Measurements from ENCODE around the gene CACHD1. TPM values are rescaled to one million over a fixed set of nuclear protein-coding genes. Genes with fewer than 3 reads are reported as not detected.

CACHD1 gene
- total RNA-seq, 4 donors from 2014 or later: 1.6 to 3.2 (median 2.2) TPM; not detected in 1

DNA sequence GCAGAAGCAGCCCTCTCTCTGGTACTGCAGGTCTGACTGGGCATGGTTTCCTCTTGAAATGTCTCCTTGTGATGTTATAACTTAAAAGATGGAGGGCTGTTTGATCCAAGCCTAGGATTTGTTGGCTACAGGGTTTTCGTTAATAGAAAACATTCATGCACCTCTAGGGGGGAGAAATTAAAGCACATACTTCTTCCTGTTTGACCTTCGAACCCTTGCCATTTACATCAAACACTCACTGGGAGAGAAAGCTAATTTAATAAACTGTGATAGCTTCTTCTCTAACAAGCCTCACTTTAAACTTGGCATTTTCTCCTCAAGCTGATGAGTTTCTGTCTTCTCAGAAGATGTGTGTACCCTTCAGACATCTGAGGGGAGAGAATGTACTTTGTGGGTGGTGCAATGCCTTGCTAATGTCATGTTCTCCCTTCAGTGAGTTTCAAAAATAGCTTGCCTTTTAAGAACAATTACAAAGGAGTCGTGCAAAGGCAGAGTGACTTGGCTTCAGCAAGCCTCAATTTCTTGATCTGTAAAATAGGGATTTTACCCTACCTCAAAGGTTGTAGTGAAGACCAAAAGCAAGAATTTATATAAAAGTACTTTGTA is 20.4 kb downstream of the CACHD1 start:
- WGBS, 2 donors (ENCODE audit: low coverage in 1 of 2): 30 to 50% methylated on average over 3 of the region's 3 CpGs
- intact Hi-C loops (cut with DNase I; ENCODE audit: low total_unique reads): no loop called here

DNA sequence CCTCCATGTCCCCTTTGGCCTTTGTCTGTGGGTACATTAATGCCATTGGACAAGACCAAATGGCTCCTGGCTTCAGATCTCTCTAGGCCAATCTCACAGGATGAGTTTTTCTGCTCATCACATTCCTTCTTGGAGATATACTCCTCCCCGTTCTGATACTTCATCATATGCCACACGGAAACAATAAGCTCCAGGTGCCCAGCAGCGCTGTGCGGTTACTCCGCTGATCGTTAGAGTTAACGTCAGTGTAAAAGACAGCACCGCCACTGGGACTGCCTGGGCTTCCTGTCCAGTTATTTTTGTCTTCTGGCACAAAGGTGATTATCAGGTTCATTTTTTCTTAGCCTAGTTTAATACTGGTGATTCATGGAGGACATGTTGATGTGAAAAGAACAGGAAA is 22.5 kb downstream of the CACHD1 start:
- intact Hi-C loops (cut with DNase I; ENCODE audit: low total_unique reads) (no loop called here), in situ Hi-C loops (cut with MboI; ENCODE audit: low pct_ligation_motif_present in 1 of 4, low pct_unique_long_range_greater_than_20kb in 1 of 4, low sequenced_read_pairs in 3 of 4) (no loop called here)
- TF ChIP-seq, protein P1, sequence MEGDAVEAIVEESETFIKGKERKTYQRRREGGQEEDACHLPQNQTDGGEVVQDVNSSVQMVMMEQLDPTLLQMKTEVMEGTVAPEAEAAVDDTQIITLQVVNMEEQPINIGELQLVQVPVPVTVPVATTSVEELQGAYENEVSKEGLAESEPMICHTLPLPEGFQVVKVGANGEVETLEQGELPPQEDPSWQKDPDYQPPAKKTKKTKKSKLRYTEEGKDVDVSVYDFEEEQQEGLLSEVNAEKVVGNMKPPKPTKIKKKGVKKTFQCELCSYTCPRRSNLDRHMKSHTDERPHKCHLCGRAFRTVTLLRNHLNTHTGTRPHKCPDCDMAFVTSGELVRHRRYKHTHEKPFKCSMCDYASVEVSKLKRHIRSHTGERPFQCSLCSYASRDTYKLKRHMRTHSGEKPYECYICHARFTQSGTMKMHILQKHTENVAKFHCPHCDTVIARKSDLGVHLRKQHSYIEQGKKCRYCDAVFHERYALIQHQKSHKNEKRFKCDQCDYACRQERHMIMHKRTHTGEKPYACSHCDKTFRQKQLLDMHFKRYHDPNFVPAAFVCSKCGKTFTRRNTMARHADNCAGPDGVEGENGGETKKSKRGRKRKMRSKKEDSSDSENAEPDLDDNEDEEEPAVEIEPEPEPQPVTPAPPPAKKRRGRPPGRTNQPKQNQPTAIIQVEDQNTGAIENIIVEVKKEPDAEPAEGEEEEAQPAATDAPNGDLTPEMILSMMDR (IDR thresholded peaks at IDR 0.05): no peak
- TF ChIP-seq EP300 (IDR thresholded peaks at IDR 0.05; ENCODE audit: low read depth) (no peak), POLR2A (IDR thresholded peaks at IDR 0.05) (no peak), POLR2AphosphoS5 (IDR thresholded peaks at IDR 0.05) (no peak)
- Histone ChIP-seq H3K4me3 (no peak overlapping the region), H3K4me1 (peaks cover 4 to 27% (median 9%) of the 10 kb centered on the region in 4 donors), H3K36me3 (no peaks in the 10 kb centered on the region), H3K27ac (no peak overlapping the region), H3K9me3 (no peaks in the 10 kb centered on the region), H3K27me3 (no peaks in the 10 kb centered on the region)
- WGBS, 2 donors (ENCODE audit: low coverage in 1 of 2): 84 to 89% methylated on average over 8 of the region's 8 CpGs
- DNase-seq: no peak

More for the DNA sequence above, 20.4 kb downstream of the CACHD1 start:
- no peak for DNase-seq
- no peaks in the 10 kb centered on the region for H3K27me3 ChIP-seq
- no peak for TF ChIP-seq EP300 (IDR thresholded peaks at IDR 0.05; ENCODE audit: low read depth)
- TF ChIP-seq, protein P1 (IDR thresholded peaks at IDR 0.05): no peak
- no peak for TF ChIP-seq POLR2A (IDR thresholded peaks at IDR 0.05)
- TF ChIP-seq POLR2AphosphoS5 (IDR thresholded peaks at IDR 0.05): no peak
- H3K27ac ChIP-seq: no peak overlapping the region
- no peaks in the 10 kb centered on the region for H3K36me3 ChIP-seq
- in situ Hi-C loops (cut with MboI; ENCODE audit: low pct_ligation_motif_present in 1 of 4, low pct_unique_long_range_greater_than_20kb in 1 of 4, low sequenced_read_pairs in 3 of 4): no loop called here
- peaks cover under 1 to 10% (median 6%) of the 10 kb centered on the region in 4 donors for H3K4me1 ChIP-seq
- H3K4me3 ChIP-seq: no peak overlapping the region
- no peaks in the 10 kb centered on the region for H3K9me3 ChIP-seq

DNA sequence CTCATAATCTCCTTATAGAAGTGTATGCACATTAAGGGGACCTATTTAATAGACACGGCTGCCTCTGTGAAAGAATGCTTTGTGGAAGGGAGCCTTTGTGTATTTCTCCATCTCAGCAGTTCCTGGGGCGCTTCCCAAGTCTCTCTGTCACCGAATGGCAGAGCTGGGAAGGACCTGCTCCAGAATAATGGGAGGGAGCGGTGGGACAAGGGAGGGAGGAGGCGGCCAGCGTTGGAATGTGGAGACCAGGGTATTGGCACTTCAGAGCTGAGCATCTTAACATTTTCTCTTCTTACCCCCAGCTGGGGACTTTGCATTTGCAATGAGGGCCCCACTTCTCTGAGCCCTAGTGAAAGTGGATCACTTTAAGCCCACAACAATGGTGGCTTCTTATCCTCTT is 23.9 kb downstream of the CACHD1 start:
- Histone ChIP-seq H3K27me3 (no peaks in the 10 kb centered on the region), H3K4me1 (peaks cover 4 to 27% (median 9%) of the 10 kb centered on the region in 4 donors), H3K27ac (no peak overlapping the region), H3K9me3 (no peaks in the 10 kb centered on the region), H3K36me3 (no peaks in the 10 kb centered on the region), H3K4me3 (no peak overlapping the region)
- intact Hi-C loops (cut with DNase I; ENCODE audit: low total_unique reads): no loop called here
- in situ Hi-C loops (cut with MboI; ENCODE audit: low pct_ligation_motif_present in 1 of 4, low pct_unique_long_range_greater_than_20kb in 1 of 4, low sequenced_read_pairs in 3 of 4): no loop called here
- DNase-seq: no peak
- no peak for TF ChIP-seq EP300 (IDR thresholded peaks at IDR 0.05; ENCODE audit: low read depth)
- TF ChIP-seq POLR2AphosphoS5 (IDR thresholded peaks at IDR 0.05): no peak
- TF ChIP-seq, protein P1 (IDR thresholded peaks at IDR 0.05): no peak
- TF ChIP-seq POLR2A (IDR thresholded peaks at IDR 0.05): no peak
- 78 to 91% methylated on average over 4 to 6 of the region's 6 CpGs for WGBS, 2 donors (ENCODE audit: low coverage in 1 of 2)

DNA sequence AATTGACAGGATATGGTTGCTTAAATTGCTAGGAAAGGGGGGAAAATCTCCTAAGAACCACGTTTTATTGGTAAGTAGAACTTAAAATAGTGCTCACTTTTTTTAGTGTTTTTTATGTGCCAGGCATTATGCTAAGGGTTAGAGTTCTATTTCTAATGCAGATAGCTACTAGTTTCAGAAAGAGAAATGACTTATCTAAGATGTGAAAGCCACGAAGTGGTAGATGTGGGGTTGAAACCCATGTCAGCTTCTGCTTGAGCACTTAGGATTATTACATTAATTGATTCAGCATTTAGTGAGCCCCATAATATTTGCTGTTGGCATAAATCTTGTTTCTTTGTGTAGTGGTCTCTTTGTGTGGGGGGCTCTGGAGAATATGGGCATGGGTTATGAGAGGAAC is 24.7 kb downstream of the CACHD1 start:
- TF ChIP-seq, protein P1 (IDR thresholded peaks at IDR 0.05): no peak
- TF ChIP-seq POLR2AphosphoS5 (IDR thresholded peaks at IDR 0.05): no peak
- no peak for TF ChIP-seq EP300 (IDR thresholded peaks at IDR 0.05; ENCODE audit: low read depth)
- no peak for TF ChIP-seq POLR2A (IDR thresholded peaks at IDR 0.05)
- in situ Hi-C loops (cut with MboI; ENCODE audit: low pct_ligation_motif_present in 1 of 4, low pct_unique_long_range_greater_than_20kb in 1 of 4, low sequenced_read_pairs in 3 of 4): no loop called here
- no peak for DNase-seq
- no peak overlapping the region for H3K4me3 ChIP-seq
- peaks cover 4 to 27% (median 9%) of the 10 kb centered on the region in 4 donors for H3K4me1 ChIP-seq
- H3K36me3 ChIP-seq: no peaks in the 10 kb centered on the region
- H3K9me3 ChIP-seq: no peaks in the 10 kb centered on the region
- WGBS, 2 donors (ENCODE audit: low coverage in 1 of 2): 38 to 44% methylated on average over 2 of the region's 2 CpGs
- H3K27ac ChIP-seq: no peak overlapping the region
- intact Hi-C loops (cut with DNase I; ENCODE audit: low total_unique reads): no loop called here
- H3K27me3 ChIP-seq: no peaks in the 10 kb centered on the region
